GM18868 (cell line): ENCODE measurements around the gene PHKA2.
"Not testable (repeated sequence)": the region's sequence is repeated elsewhere in the genome, so short reads cannot be mapped to it uniquely, and the experiment has no call there.

Experiments
- ATAC-seq: cut with Tn5 transposase; IDR thresholded peaks from one replicate; pipeline ENCODE4 v1.9.1; 2021; ENCODE audit warnings: mild to moderate bottlenecking, moderate library complexity; ENCODE audit not compliant: unreplicated experiment

Gene PHKA2, protein sequence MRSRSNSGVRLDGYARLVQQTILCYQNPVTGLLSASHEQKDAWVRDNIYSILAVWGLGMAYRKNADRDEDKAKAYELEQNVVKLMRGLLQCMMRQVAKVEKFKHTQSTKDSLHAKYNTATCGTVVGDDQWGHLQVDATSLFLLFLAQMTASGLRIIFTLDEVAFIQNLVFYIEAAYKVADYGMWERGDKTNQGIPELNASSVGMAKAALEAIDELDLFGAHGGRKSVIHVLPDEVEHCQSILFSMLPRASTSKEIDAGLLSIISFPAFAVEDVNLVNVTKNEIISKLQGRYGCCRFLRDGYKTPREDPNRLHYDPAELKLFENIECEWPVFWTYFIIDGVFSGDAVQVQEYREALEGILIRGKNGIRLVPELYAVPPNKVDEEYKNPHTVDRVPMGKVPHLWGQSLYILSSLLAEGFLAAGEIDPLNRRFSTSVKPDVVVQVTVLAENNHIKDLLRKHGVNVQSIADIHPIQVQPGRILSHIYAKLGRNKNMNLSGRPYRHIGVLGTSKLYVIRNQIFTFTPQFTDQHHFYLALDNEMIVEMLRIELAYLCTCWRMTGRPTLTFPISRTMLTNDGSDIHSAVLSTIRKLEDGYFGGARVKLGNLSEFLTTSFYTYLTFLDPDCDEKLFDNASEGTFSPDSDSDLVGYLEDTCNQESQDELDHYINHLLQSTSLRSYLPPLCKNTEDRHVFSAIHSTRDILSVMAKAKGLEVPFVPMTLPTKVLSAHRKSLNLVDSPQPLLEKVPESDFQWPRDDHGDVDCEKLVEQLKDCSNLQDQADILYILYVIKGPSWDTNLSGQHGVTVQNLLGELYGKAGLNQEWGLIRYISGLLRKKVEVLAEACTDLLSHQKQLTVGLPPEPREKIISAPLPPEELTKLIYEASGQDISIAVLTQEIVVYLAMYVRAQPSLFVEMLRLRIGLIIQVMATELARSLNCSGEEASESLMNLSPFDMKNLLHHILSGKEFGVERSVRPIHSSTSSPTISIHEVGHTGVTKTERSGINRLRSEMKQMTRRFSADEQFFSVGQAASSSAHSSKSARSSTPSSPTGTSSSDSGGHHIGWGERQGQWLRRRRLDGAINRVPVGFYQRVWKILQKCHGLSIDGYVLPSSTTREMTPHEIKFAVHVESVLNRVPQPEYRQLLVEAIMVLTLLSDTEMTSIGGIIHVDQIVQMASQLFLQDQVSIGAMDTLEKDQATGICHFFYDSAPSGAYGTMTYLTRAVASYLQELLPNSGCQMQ

DNA sequence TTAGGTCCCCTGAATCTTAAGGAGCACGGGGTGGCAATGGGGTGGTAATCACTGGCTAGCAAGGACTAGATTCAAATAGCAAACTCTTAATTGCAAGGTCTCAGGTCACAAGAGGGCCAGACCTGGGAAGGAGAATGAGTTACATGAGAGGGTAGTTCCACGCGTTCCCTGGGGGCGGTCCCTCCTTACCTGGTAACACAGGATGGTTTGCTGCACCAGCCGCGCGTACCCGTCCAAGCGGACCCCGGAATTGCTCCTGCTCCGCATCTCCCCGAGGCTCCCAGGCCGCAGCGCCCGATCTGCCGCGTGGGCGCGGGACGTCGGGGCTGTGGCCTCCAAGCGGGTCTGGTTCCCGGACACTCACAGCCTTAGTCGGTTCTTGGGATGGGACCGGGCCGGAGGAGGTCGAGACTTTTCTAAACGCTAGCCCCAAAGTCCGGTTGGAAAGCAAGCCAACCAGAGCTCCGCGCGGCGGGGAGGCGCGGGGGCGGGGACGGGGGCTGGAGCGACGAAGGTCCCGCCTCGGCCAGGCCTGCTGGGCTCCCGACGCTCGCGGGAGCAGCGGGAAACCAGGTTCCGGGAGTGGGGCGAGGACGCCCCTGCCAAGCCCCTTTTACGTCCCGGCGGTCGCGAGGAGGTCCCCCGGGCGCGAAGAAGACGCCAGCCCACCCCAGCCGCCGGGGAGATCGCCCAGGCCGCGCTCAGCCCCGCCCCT, at the start of gene PHKA2:
TSS of gene PHKA2 (minus strand) at position 449 of the 715 bp plus-strand sequence. CDS start at position 267, 182 bp downstream.
- ATAC-seq, result peak; percentile 51

DNA sequence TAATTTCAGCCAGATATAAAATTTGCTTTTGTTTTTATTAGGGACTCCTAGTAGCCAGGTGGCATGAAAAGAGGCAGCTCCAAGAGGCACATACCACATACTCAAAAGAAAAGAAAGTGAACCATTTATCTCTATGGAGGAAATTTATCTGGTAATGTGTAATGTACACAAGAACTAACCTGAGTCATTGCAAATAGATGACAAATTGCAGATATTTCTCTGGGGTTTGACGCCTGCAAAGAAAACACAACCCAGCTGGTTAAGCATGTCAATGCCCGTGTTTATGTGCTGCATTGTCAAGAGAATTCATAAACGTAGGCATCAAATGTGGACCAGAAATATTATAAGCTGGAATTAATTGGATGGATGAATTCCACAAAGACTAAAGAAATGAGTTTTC, 46.9 kb upstream of the PHKA2 start:
- no peak for ATAC-seq

DNA sequence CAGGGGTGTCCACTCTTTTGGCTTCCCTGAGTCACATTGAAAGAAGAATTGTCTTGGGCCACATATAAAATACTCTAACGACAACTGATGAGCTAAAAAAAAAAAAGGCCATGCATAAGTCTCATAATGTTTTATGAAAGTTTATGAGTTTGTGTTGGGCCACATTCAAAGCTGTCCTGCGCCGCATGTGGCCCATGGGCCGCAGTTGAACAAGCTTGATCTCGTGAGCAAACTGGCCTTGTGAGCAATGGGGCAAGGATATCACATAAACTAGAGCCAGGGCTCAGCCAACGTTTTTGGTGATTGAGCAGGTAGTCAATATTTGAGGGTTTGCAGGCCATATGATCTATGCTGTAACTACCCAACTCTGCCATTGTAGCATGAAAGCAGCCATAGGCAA, 44.6 kb upstream of the PHKA2 start:
- no peak for ATAC-seq

DNA sequence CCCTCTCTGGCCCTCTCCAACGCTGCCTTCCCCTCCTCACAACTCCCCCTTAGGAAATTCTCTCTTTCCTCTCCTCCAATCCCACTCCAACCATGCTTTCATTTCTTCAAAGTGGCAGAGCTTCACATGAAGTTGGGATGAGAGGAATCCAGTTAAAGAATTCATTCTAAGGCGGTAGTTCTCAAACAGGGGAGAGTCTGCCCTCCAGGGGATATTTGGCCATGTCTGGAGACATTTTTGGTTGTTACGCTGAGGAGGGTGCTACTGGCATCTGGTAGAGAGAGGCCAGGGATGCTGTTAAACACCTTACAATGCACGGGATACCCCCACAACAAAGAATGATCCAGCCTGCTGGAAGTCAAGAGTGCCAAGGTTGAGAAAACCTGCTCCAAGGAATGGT, 40.5 kb upstream of the PHKA2 start:
- no peak for ATAC-seq

DNA sequence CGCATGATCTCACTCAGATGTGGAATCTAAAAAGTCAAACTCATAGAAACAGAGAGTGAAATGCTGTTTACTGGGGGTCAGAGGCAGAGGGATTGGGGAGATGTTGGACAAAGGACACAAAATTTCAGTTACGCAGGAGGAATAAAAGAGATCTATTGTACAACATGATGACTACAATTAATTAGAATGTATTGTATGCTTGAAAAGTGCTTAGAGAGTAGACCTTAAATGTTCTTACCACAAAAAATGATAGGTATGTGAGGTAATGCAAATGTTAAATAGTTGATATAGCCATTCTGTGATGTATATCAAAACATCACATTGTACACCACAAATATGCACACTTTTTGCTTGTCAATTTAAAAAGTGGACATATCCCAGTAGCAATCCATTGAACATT, 36.1 kb upstream of the PHKA2 start:
- ATAC-seq, result no peak

DNA sequence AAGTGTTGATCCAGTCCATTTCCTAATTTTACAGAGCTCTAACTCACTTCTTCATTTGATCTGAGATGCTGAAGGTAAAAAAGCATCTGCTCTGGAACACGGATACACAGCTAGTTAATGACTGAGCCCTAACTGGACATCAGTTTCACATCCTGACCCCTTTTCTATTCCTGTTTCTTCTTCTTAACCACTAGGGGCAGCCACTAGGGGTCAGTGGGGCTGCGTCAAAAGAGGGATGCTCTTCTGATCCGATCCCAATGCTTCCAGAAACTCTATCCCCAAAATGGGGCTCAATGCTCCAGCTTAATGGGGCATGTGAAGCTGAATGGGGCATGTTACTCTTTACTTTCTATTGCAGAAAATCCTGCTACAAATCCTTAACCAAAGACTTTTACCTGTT, 33.4 kb upstream of the PHKA2 start:
- no peak for ATAC-seq

DNA sequence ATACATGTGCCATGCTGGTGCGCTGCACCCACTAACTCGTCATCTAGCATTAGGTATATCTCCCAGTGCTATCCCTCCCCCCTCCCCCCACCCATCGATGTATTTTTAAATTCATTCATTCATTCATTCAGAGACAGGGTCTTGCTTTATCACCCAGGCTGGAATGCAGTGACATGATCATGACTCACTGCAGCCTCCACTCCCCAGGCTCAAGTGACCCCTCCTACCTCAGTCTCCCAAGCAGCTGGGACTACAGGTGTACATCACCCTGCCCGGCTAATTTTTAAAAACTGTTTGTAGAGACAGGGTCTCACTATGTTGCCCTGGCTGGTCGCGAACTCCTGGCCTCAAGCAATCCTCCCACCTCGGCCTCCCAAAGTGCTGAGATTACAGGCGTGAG, 32.7 kb upstream of the PHKA2 start:
- not testable (repeated sequence) for ATAC-seq

DNA sequence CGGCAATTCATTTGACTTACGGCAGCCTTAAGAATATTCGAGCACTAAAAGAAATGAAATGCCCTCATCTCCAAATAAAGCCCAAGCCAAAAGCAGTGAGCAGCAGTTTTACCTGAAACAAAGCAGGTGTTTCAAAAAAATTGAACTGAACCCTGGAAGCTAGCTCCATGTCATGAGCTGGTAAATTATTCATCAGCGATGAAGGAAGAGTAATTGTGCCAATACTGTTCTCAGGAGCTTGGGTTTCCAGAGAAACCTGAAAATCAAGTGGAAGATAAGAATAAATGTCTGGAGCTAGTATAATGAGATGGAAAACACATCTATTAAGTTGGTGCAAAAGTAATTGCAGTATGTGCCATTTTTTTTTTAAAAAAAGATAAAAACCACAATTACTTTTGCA, 24.0 kb upstream of the PHKA2 start:
- ATAC-seq, result no peak

DNA sequence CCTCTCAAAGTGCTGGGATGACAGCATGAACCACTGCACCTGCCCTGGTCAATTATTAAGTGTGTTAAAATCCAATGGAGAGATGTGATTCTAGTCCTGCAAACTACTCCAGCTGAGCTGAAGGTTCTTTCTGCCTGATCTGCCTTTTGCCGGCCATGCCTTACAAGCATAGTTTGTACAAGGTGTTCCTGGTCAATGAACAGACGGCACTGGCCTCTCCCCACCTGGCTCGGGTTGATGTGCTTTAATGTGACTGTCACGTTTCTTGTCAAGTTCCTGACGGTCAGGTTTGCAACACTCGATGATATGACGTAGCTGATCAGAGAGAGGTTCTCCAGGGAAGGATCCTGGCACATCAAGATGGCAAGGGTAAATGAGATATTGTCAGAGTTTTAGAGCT, 23.1 kb upstream of the PHKA2 start:
- ATAC-seq, result no peak

DNA sequence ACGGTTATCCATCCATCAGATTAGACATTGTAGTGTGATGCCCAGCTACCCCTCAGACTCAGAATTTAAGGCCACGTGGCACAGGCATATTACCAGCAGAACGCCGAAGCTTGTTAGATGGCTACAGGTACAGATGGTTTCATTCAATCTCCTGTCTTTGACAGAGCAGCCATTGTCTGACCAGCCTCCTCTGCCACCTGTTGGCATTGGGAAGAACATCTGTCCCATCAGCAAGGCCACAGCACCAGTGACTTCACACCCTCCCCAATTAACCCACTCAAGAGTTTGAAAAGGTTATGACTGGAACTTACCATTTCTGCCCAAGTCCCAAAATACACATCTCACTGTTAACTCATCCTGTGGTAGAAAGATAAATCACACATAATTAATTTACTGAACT, 22.0 kb upstream of the PHKA2 start:
- no peak for ATAC-seq

DNA sequence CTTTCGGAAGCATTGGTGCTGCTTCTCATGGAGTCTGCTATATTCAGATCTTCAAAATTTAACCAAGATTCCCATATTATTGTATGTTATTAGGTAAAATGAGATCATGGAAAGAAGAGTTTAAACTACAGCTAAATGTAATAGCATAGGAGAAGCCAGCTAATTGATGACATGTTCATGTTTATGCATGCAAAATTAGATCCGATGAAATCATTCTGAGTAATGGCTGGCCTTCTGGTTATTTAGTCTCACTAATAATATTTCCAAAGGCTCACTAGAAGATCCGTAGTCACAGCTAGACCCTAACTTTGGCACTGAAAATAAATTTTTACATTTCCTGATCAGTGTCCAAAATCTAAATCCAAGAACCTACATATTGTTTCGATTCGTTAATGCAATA, 19.8 kb upstream of the PHKA2 start:
- ATAC-seq, result no peak

DNA sequence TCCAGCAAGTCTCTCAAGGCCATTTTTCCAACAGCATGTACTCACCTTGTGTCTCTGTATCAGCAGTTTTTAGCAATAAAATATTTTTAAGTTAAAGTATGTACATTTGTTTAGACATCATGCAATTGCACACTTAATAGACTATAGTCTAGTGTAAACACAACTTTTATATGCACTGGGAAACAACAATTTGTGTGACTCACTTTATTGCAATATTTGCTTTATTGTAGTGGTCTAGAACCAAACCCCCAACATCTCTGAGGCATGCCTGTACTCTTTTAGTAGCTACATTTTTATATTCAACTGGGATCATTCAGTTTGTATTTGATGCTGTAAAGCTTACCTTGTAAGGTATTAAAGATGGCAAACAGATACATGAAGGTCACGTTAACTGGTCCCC, 14.7 kb upstream of the PHKA2 start:
- no peak for ATAC-seq

DNA sequence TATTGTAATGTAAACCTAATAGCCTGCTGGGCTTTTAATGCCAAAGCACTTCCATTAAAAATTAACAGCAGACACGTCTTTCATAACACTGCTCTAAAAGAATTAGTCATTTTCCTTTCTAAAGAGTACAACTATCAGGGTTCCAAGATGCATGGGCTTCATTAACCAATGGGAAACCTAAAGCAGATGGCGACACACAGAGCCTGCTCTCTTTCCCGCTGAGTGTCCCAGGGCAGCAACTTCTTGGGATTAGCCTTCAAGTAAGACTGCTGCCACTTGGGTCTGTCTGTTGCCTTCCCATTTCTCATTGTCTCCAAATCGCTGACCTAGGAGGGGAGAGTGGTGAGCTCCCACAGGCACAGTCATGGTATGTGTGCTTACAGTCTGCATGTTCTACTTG, 14.0 kb upstream of the PHKA2 start:
- ATAC-seq, result no peak

DNA sequence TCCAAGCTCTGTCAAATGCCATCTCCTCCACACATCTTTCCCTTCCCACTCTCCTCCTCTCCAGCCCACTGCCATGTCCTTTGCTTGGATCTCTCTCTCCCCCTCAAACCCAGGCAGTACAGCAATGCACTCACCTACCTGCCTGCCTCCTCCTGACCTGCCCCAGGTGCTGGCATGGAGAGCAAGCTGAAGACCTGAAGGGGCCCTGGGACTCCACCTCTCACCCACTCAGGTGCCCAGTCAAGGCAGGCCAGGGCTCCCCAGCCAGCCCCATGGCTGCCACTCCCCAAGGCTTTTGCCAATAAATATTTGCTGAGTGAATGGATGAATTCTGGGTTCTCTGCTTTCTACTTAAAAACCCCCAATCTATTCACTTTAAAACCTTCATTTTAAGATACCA, 12.6 kb upstream of the PHKA2 start:
- ATAC-seq, result no peak

DNA sequence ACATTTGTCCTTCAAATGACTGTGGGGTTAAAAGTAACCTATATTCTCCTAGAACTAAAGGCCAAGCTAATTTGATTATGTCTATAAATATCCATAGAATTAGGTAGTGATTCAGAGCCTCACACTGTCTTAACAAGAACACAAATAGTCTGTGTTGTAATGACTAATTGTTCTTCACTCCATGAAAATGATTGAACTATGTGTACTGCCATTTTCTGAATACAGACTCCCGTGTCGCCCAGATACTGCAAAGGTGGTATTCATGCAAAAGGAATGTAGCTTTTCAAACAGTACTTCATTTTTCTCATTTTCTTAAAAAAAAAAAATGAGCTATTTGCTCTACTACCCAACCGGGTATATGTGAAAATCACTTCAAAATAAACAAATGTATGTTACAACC, 11.3 kb upstream of the PHKA2 start:
- no peak for ATAC-seq

DNA sequence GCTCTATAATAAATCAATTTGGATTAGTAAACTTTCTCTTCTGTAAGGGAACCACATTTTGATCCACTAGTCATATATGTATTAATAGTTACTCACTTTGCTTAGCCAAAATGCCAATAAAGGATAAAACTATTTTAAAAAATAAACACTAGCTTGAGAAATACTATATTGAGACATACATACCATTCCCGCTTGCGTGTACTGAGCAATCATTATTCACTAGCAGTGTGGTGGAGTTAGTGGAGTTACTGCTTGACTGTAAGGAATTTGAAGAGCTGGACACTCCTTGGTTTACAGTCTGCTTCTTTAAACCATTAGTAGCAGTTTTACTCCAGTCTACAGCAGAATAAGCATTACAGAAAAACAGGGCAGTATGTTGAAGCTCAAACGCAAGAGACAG, 10.8 kb upstream of the PHKA2 start:
- no peak for ATAC-seq

DNA sequence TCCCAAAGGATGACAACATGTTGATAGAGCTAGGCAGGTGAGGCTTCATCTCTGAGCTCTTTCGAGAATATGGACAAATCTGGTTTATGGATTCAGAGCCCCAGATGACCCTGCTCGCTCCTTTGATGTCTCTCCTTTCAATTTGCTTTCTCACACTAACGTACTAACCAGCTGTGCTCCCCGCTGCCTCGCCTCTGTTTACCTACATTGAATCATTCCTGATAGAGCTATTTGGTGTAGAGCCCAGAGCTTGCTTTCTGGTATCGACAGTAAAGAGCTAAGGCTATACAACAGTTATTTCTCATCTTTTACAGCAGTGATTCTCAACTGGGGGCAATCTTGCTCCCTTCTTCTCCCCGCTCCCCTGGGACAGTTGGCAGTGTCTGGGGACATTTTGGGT, 8.9 kb upstream of the PHKA2 start:
- no peak for ATAC-seq

DNA sequence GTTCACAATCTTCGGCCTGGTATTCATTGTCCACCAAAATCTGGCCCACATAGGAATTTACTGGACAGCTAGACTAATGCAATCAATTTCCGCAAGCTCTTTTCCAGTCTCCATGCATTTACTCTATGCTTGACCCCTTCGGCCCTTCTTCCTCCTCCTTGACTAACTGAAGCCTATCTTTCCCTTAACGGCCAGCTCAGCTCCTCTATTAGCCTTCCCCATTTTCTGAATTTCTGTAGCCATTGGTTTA, 1.2 kb upstream of the PHKA2 start:
- no peak for ATAC-seq

DNA sequence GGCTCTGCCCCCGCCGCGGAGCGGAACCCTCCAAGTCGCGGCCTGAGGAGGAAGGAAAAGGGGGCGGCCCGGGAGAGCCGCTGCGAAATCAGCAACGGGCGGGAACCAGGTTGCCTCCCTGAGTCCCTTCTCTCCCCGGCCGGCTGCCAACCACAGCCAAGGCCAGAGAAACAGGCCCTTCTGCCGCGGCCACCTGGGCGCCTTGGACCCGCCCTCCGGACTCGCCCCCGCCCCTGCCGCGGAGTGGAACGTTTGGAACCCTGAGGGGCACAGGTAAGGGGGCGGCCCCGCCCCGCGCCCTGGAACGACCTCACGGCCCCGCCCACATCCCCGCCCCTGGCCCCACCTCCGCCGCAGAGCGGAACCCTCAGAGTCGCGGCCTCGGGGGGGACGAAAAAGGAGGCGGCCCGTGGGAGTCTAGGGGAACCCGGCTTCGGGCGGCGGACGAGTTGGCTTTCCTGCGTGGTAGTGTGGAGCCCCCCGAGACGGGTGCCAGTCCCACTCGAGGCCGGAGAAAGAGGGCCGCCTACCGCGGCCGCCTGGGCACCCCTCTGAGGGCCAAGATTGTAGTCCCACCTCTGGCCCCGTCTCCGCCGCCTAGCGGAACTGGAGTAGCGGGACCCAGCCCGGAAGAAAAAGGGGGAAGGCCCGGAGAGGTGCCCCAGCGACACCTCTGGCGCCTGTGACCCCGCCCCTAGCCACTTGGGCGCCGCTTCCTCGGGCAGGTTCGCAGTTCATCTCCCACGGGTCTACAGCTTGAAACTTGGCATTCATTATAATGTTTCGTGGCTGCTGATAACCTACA, 669 bp upstream of the PHKA2 start:
- peak; percentile 85 for ATAC-seq

DNA sequence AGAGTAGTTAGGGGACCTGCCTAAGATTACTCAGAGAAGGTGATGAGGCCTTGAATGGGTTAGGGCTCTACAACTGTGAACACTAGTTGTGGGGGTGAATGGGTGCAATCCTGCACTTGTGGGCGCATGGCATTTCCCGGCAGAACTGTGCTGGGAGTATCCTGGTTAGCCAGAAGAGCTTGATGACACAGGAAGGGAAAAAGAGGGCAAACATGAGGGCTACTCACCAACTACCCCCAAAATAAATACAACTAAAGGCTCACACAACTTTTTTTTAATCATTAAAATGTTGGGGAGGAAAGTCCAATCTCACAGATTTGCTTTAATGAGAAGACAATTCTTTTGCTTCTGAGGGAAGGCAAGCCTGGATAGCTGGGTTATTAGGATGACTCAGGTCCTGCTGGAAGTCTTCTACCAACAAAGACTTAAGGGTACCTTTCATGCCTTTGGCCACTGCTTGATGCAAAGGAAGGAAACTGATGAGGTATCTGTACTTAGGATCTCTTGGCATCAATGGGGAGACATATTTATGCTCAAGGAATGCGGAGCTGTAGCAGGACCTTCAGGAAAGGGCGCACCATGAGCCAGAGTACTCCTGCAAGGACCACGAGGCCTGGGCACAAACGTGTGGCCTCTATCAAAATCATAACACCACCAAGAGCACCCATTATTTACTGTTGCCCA, 2.6 kb downstream of the PHKA2 start:
- ATAC-seq, result no peak
